Endothelial cell of umbilical vein (primary cell): ENCODE data around the gene KCNIP3.
"Not testable (repeated sequence)": the region's sequence is repeated elsewhere in the genome, so short reads cannot be mapped to it uniquely, and the experiment has no call there.

Experiments used
- CTCF ChIP-seq, 2 donors: IDR thresholded peaks; 1 replicate in 1 of 2; 2 replicates in 1 of 2; pipeline ENCODE4 v1.5.1; 2011; ENCODE audit warnings: low read length in 2 of 2, mild to moderate bottlenecking in 2 of 2, moderate library complexity in 2 of 2, control low read depth in 1 of 2, inconsistent platforms in 1 of 2, low read depth in 1 of 2; ENCODE audit not compliant: insufficient read depth in 1 of 2; ENCODE audit errors: extremely low read depth in 1 of 2
- POLR2AphosphoS5 ChIP-seq: IDR thresholded peaks from 2 replicates; pipeline ENCODE4 v1.6.1; 2012; ENCODE audit warnings: low read depth, mild to moderate bottlenecking, control low read depth, low read length, moderate library complexity; ENCODE audit not compliant: insufficient read depth

GRCh38 chr2:95404676-95405075 lies 107.5 kb downstream of the KCNIP3 start:
- TF ChIP-seq POLR2AphosphoS5; CTCF (IDR thresholded peaks at IDR 0.05; ENCODE audit: extremely low read depth in 1 of 2, insufficient read depth in 1 of 2, low read depth in 1 of 2, low read length in 2 of 2): not testable (repeated sequence)
